HuH-7.5 (cell line): ENCODE measurements around the gene GDF10.
A peak's percentile ranks its signal among the peaks of the same experiment; 100 is the strongest.

Experiments
- DNase-seq: peaks from one replicate; pipeline ENCODE4 v3.0.0; 2011; ENCODE audit warnings: low spot score

The GDF10 gene

DNA sequence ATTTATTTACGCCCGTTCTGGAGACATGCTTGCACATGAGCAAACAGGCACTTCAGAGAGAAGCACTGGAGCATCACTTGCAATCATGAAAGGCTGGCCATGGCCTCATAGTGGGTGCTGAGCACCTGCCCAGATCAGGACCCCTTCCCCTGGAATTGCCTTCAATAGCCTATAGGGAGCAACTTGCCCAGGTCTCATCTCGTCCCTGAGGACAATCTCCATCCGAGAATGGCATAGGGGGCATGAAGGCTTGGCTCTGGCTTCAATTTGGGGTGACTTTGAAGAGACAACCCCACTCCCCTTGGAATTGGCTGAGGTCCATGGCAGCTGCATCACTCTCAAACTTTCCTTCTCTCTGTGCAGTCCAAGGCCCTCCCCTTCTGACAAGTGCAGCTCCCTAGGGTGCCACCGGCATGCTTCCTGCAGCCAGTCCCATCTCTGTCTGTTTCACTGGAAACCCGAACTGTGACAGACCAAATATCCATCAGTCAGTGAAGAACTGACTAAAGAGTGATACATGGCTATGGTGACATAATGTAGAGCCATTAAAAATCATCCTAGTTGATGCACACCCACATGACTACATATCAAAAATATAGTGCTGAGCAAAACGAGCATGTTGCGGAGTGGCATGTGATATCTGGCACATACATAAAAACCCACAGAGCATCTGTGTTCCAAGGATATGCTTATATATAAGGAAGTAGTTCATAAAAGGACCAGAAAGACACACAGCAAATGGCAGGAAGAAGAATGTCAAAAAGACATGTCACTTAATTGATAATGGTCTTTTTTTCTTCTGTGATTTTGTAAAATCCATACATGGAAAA lies 34.7 kb downstream of the GDF10 start:
- DNase-seq: no peak

DNA sequence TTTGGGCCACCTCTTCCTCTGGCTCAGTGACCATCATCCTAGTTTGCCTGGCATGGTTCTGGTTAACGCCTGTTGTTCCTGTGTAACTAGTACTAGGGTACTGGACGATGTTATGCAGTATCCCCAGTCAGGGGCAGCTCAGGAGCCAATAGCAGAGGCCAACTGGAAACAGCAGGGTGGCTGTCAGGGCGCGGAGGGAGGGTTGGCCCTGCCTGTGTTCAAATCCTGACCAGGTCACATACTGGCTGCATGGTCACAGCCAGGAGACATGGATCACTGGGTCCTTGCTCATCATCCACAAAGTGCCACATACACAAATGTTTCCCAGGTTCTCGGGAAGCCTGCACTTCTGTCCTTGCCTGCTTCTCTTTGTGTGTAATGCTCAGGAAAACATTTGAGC lies 35.9 kb downstream of the GDF10 start:
- DNase-seq: no peak

DNA sequence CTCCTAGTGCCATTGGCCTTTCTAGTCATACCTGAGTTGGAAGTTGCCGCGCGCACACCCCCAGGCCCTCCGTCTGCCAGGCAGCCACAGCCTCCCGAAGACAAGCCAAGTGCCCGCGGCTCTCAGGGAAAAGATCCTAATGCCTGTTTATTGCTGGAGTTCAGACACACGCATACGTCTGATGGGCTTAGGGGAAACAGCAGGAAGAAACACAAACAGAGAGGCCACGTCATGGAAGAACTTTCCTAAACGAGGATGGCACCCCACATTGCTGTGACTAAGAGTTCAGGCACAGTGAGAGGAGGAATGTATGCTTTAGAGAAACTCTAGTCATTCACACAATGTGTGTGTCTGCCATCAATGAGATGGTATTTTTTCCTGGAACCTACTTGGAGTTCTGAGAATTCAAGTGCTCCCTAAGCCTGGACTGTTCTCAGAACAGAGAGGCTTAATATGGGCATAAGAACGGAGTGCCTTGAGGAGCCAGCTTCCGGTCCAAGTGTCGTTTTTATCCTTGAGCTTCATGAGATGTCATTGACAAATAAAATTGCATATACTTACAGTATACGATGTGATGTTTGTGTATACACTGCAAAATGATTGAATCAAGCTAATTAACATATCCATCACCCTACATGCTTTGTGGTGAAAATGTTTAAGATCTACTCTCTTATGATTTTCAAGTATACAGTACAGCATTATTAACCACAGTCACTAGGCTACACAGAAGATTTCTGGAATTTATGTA lies 36.6 kb downstream of the GDF10 start:
- DNase-seq: no peak

DNA sequence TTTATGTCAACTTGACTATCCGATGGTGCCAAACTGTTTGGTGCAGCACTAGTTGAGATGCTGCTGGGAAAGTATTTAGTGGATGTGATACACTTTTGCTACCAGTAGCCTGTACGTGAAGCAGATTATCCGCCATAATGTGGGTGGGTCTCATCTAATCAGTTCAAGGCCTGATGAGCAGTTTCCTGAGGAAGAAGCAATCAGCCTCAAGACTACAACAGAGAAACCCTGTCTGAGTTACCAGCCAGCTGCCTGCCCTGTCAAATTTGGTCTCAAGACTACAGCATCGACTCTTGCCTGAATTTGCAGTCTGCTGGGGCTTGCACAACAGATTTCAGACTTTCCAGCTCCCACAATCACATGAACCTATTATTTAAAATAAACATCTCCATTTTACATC lies 37.3 kb downstream of the GDF10 start:
- DNase-seq: no peak

DNA sequence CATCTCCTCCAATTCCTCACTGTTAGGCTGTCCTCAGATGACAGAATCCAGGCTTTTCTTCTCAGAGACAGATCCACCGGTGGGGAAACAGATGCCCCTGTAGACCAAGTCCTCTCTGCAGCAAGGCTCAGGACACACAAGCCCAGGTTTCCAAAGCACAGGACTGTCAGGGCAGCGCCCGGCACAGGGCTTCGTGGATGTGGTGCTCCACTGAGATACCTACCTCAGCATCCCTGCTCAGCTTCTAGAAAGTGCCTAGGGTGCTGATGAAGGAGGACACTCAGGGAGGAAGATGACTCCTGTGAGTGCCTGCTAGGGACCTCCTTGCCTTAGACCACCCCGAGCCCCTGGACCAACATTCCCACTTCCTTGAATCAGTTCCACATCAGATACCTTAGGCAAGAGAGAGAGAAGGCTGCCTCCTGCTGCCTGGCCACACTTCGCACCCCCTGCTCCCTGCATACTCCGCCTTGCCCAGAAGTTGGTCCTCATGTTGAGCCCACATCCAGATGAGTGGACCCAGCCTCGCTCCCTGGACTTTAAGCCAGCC lies 39.3 kb downstream of the GDF10 start:
- DNase-seq: no peak

DNA sequence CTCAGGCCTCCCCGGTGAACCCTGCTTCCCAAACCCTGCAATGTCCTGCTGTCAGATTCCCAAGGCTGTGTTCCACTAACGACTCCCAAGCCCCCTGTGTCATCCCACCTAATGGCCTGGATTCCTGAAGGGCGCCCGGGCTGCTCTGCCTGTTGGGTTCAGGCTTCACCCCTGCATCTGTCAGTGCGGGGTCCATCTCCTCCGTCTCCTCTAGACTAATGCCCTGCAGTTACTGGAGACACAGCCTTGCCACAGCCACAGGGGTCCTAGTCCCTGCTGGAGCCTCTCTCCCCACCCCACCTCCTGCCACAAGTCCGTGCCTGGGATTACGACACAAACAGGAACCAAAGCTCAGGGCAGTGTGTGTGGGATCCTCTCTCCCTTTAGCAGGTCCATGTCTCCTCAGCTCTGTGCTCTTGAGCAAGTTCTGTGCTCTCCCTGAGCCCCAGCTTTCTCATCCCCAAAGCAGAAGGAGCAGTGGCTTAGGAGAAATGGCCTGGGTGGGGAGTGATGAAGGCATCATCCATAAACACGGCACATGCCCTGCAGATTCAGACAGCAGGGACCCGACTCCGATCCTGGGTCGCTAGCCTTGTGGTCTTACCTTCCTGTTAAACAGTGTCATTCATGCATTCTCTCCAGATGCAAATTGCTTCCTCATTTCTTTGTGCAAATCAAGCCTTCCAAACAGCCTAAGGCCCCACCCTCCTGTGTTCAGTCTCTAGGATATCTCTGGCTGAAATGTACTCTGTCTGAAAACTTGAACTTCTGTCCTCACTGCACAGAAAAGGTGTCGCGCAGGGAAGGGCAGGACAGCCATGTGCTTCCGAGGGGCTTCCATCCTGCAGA lies 40.0 kb downstream of the GDF10 start:
- DNase-seq: no peak

DNA sequence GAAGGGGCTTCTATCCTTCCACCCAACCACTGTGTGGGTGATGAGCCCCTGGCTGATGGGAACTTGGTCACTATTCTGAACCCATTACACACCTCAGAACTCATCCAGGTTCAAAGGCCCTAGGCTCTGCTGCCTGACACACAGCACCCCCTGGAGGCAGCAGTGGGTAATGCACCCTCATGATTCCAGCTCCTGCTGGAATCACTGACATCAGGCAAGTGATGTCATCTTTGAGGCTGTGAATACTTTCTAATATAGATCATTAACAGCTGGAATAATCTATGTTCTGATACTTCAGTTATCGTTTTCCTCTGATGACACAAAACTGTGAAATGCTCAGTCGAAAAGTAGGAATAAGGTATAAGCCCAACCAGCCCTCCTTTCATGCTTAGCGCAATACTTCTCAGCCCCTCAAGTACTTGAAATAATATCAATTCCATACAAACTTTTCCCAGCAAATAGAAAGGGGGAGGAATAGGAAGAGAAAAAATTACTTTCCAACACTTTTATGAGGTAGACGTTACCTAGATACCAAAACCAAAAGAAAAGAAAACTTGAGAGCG lies 40.7 kb downstream of the GDF10 start:
- peak; percentile 73 for DNase-seq

DNA sequence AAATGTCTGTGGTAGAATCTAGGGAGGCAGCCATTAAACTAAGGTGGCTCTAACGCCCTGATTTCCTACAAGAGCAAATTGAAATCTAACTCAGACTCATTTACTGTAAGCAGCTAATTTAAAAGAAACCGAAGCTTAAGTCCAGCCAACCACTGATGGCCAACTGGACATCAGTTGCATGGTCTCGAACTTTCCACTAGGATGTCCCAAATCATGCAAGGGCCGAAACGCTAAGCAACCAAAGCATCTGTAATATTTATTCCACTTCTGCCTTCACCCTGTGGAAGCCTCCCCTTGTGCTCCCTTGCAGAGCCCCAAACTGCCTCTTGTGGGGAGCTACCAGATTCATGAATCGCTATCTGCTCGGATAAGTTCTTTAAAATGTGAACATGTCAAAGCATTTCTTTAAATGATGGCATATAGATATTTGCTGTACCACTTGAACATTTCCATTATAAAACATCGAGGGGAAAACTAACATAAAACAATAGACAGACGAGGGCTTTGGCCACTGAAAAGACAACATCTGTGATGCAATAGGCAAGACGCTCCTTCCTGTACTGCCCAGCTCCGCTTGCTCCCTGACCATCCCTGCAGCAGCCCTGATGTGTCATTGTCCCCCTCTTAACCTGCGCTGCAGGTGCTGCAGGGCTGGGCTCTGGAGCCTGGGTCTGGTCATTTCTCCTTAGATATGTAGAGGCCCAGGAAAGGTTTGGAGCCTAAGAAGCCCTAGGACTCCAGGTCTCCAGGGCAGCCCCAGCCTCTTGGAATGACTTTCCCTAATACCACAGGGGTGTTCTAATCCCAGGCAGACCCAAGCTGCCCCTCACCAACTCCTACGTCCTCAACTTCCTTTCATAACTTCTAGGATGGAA lies 45.2 kb downstream of the GDF10 start:
- DNase-seq: no peak

DNA sequence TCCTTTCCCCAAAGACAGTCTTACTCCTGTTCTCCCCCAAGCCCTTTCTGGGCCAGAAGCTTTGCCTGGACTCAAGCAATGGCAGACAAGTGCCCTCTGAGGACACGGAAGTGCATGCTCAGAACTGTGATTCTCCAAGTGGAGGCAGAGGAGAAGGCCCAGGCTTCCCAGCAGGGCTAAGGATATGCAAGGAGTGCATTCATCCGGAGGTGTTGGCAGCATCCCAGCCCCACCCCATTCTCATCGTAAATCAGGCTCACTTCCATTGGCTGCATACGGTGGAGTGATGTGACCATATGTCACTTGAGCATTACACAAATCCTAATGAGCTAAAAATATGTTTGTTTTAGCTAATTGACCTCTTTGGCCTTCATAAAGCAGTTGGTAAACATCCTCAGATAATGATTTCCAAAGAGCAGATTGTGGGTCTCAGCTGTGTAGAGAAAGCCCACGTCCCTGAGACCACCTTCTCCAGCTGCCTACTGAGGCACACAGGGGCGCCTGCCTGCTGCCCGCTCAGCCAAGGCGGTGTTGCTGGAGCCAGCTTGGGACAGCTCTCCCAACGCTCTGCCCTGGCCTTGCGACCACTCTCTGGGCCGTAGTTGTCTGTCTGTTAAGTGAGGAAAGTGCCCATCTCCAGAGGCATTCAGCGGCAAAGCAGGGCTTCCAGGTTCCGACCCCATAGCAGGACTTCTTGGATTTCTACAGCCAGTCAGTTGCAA lies 46.7 kb downstream of the GDF10 start:
- DNase-seq: no peak

DNA sequence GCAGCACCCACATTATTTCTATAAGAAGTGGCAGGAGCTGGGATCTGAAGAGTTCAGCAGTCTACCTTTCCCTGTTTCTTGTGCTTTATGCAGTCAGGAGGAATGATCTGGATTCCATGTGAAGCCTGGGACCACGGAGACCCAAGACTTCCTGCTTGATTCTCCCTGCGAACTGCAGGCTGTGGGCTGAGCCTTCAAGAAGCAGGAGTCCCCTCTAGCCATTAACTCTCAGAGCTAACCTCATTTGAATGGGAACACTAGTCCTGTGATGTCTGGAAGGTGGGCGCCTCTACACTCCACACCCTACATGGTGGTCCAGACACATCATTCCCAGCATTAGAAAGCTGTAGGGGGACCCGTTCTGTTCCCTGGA lies 47.3 kb downstream of the GDF10 start:
- DNase-seq: no peak

DNA sequence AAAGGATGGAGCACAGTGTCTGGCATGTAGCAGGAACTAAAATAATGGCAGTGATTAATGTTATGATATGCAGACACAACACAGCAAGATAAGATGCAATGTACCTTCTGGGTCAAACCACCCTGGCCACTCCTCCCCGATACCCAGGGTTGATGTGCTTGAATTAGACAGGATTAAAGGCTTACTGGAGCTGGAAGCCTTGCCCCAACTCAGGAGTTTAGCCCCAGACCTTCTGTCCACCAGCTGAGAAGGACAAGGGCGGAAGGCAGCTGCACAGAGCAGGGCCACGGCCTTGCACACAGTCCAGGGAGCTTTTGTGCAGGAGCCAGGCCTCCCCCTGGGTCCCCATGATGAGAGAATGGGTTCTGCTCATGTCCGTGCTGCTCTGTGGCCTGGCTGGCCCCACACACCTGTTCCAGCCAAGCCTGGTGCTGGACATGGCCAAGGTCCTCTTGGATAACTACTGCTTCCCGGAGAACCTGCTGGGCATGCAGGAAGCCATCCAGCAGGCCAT lies 48.2 kb downstream of the GDF10 start, which contains the start of gene RBP3:
Gene RBP3, plus strand, starts transcription at position 226 of the 514 bp plus-strand sequence. Its CDS starts 122 bp downstream, at position 348.
- no peak for DNase-seq

DNA sequence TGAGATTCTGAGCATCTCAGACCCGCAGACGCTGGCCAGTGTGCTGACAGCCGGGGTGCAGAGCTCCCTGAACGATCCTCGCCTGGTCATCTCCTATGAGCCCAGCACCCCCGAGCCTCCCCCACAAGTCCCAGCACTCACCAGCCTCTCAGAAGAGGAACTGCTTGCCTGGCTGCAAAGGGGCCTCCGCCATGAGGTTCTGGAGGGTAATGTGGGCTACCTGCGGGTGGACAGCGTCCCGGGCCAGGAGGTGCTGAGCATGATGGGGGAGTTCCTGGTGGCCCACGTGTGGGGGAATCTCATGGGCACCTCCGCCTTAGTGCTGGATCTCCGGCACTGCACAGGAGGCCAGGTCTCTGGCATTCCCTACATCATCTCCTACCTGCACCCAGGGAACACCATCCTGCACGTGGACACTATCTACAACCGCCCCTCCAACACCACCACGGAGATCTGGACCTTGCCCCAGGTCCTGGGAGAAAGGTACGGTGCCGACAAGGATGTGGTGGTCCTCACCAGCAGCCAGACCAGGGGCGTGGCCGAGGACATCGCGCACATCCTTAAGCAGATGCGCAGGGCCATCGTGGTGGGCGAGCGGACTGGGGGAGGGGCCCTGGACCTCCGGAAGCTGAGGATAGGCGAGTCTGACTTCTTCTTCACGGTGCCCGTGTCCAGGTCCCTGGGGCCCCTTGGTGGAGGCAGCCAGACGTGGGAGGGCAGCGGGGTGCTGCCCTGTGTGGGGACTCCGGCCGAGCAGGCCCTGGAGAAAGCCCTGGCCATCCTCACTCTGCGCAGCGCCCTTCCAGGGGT lies 48.9 kb downstream of the GDF10 start:
- no peak for DNase-seq

DNA sequence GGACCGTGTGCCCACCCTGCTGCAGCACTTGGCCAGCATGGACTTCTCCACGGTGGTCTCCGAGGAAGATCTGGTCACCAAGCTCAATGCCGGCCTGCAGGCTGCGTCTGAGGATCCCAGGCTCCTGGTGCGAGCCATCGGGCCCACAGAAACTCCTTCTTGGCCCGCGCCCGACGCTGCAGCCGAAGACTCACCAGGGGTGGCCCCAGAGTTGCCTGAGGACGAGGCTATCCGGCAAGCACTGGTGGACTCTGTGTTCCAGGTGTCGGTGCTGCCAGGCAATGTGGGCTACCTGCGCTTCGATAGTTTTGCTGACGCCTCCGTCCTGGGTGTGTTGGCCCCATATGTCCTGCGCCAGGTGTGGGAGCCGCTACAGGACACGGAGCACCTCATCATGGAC lies 49.5 kb downstream of the GDF10 start:
- no peak for DNase-seq

DNA sequence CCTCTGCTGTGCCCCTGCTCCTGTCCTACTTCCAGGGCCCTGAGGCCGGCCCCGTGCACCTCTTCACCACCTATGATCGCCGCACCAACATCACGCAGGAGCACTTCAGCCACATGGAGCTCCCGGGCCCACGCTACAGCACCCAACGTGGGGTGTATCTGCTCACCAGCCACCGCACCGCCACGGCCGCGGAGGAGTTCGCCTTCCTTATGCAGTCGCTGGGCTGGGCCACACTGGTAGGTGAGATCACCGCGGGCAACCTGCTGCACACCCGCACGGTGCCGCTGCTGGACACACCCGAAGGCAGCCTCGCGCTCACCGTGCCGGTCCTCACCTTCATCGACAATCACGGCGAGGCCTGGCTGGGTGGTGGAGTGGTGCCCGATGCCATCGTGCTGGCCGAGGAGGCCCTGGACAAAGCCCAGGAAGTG lies 50.0 kb downstream of the GDF10 start:
- no peak for DNase-seq

DNA sequence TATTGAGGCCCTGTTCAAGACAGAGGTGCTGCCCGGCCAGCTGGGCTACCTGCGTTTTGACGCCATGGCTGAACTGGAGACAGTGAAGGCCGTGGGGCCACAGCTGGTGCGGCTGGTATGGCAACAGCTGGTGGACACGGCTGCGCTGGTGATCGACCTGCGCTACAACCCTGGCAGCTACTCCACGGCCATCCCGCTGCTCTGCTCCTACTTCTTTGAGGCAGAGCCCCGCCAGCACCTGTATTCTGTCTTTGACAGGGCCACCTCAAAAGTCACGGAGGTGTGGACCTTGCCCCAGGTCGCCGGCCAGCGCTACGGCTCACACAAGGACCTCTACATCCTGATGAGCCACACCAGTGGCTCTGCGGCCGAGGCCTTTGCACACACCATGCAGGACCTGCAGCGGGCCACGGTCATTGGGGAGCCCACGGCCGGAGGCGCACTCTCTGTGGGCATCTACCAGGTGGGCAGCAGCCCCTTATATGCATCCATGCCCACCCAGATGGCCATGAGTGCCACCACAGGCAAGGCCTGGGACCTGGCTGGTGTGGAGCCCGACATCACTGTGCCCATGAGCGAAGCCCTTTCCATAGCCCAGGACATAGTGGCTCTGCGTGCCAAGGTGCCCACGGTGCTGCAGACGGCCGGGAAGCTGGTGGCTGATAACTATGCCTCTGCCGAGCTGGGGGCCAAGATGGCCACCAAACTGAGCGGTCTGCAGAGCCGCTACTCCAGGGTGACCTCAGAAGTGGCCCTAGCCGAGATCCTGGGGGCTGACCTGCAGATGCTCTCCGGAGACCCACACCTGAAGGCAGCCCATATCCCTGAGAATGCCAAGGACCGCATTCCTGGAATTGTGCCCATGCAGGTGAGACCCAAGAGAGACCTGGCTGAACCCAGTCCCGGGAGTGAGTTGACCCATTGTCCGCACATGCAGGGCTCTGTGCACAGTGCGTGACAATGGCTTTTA lies 51.0 kb downstream of the GDF10 start:
- DNase-seq: no peak

DNA sequence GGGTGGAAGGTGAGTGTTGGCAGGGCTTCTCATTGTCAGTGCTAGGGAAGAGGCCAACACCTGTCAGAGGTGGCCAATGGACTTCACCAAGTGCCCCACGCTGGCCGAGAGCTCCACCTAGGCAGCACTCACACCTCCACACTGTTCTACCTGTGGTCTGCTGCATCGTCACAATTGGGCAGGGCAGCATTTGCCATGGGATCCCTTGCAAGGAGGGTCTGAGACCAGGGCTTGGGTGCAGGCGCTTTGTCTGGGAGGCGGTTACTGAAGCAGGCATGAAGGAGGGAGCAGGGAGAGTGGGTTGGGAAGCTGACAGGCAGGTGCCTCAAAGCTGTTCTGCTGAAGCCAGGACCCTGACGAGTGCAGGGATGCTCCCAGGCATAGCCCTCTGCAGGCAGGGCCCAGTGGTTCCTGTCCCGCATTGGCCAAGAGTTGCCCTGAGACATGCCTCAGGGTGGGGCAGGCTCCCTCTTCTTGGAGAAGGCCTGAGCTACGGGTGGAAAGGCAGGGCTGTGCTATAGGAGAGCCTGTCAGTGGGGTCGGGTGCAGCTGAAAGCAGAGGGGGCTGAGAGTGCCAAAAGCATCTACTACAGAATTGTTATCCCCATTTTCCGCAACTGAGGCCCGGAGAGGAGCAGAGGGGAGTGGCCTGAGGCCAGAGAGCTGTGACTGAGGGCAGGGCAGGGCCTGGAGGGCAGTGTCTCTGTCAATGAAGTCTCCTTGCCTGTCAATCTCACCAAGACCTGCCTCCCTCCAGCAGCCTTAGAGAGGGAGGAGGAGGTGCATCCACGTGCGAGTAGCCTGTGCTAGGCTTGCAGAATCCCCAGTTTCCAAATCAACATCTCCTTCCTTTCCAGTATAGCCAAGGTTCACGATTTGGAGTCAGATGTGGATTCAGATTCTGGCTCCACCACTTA lies 52.2 kb downstream of the GDF10 start:
- DNase-seq: no peak

DNA sequence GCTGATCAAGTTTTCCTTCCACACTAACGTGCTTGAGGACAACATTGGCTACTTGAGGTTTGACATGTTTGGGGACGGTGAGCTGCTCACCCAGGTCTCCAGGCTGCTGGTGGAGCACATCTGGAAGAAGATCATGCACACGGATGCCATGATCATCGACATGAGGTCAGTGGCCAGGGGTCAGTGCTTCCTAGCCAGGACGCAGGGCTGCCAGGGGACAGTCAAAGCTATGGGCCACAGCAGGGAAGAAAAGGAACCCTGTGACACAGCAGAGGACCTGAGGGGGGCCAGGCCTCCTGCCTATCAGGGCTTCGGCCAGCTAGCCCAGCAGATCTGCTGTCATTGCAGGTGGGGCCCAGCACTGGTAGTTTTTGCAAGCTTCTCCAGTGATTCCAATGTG lies 53.4 kb downstream of the GDF10 start:
- no peak for DNase-seq
